ENCODE results near the gene B3GALT5. TPM values are rescaled to one million over a fixed set of nuclear protein-coding genes. Genes with fewer than 3 reads are reported as not detected.

Gene B3GALT5
- total RNA-seq, 1 experiment from 2014 or later, result 0.18 TPM

DNA sequence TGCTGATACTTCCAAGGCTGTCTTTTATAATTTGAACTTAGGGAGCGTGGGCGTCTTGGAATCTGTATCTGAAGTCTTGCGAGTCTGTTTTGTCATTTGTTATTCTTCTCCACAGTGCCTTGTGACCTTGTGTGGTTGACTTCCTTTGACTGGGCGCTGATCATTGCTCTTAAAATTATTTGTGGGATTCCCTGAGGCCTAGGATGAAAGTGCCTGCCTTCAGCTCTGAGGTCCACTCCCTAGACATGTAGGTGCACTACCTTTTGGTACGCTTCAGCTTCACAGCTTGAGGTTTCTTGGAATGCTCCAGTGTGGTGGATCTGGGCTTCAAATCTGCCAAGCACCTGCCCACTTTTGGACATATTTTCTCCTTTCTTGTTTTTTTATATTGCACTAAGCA is 82.0 kb downstream of the B3GALT5 start:
- Mint-ChIP-seq H3K9me3 (ENCODE audit: unreplicated experiment) (peaks cover 6% of the 10 kb centered on the region), H3K4me3 (ENCODE audit: unreplicated experiment) (no peak overlapping the region), H3K27me3 (ENCODE audit: insufficient read depth, unreplicated experiment) (peaks cover 10% of the 10 kb centered on the region), H3K4me1 (ENCODE audit: low read depth, unreplicated experiment) (no peaks in the 10 kb centered on the region), H3K27ac (ENCODE audit: unreplicated experiment) (no peak overlapping the region), H3K36me3 (ENCODE audit: insufficient read depth, unreplicated experiment) (no peaks in the 10 kb centered on the region)
- H3K4me3 ChIP-seq (ENCODE audit: low read depth, low read length), result no peak overlapping the region
- BruUV-seq (replicated peaks), result no TSS peak
- intact Hi-C loops (cut with micrococcal nuclease; ENCODE audit: unreplicated experiment), result no loop called here
- H3K36me3 ChIP-seq (ENCODE audit: control insufficient read depth, insufficient read depth, low read length), result no peaks in the 10 kb centered on the region
- no peaks in the 10 kb centered on the region for H3K9me3 ChIP-seq
- ChIA-PET CTCF (no interaction called here), POLR2A (no interaction called here)
- no peaks in the 10 kb centered on the region for H3K4me1 ChIP-seq
- H3K27me3 ChIP-seq (replicated peaks; ENCODE audit: control insufficient read depth, insufficient read depth, low read length), result no peaks in the 10 kb centered on the region
- no peak for DNase-seq
- TF ChIP-seq, protein P1, sequence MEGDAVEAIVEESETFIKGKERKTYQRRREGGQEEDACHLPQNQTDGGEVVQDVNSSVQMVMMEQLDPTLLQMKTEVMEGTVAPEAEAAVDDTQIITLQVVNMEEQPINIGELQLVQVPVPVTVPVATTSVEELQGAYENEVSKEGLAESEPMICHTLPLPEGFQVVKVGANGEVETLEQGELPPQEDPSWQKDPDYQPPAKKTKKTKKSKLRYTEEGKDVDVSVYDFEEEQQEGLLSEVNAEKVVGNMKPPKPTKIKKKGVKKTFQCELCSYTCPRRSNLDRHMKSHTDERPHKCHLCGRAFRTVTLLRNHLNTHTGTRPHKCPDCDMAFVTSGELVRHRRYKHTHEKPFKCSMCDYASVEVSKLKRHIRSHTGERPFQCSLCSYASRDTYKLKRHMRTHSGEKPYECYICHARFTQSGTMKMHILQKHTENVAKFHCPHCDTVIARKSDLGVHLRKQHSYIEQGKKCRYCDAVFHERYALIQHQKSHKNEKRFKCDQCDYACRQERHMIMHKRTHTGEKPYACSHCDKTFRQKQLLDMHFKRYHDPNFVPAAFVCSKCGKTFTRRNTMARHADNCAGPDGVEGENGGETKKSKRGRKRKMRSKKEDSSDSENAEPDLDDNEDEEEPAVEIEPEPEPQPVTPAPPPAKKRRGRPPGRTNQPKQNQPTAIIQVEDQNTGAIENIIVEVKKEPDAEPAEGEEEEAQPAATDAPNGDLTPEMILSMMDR (IDR thresholded peaks at IDR 0.05; ENCODE audit: insufficient read depth in 1 of 2, low read depth in 1 of 2, low read length in 1 of 2, severe bottlenecking in 1 of 2, unreplicated experiment in 1 of 2), result no peak

DNA sequence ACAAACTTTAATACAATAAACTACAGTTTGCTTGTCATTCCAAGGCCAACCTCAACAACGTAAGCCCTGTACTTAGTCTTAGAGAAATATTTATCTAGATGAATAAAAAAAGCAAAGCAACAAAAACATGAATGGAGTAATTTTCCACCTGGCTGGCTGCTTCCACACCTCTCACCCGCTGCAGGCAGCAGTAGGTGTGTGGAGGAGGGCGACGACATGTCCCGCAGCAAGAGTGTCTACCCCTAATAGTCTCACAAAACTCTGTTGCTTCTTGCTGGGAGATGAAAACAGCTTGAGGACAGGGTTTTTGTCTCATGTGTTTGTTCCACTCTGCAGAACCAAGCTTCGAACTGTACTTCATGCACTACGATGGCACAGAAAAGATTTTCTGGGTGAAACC is 83.5 kb downstream of the B3GALT5 start:
- Histone ChIP-seq H3K36me3 (ENCODE audit: control insufficient read depth, insufficient read depth, low read length) (no peaks in the 10 kb centered on the region), H3K9me3 (no peaks in the 10 kb centered on the region), H3K4me3 (ENCODE audit: low read depth, low read length) (no peak overlapping the region), H3K4me1 (no peaks in the 10 kb centered on the region), H3K27me3 (replicated peaks; ENCODE audit: control insufficient read depth, insufficient read depth, low read length) (no peaks in the 10 kb centered on the region)
- intact Hi-C loops (cut with micrococcal nuclease; ENCODE audit: unreplicated experiment), result no loop called here
- no peaks in the 10 kb centered on the region for H3K4me1 Mint-ChIP-seq (ENCODE audit: low read depth, unreplicated experiment)
- H3K27ac Mint-ChIP-seq (ENCODE audit: unreplicated experiment), result no peak overlapping the region
- H3K4me3 Mint-ChIP-seq (ENCODE audit: unreplicated experiment), result no peak overlapping the region
- POLR2A ChIA-PET, result no interaction called here
- peaks cover 12% of the 10 kb centered on the region for H3K27me3 Mint-ChIP-seq (ENCODE audit: insufficient read depth, unreplicated experiment)
- CTCF ChIA-PET, result no interaction called here
- DNase-seq, result no peak
- H3K36me3 Mint-ChIP-seq (ENCODE audit: insufficient read depth, unreplicated experiment), result no peaks in the 10 kb centered on the region
- TF ChIP-seq, protein P1 (IDR thresholded peaks at IDR 0.05; ENCODE audit: insufficient read depth in 1 of 2, low read depth in 1 of 2, low read length in 1 of 2, severe bottlenecking in 1 of 2, unreplicated experiment in 1 of 2), result no peak
- H3K9me3 Mint-ChIP-seq (ENCODE audit: unreplicated experiment), result no peaks in the 10 kb centered on the region
- no TSS peak for BruUV-seq (replicated peaks)

DNA sequence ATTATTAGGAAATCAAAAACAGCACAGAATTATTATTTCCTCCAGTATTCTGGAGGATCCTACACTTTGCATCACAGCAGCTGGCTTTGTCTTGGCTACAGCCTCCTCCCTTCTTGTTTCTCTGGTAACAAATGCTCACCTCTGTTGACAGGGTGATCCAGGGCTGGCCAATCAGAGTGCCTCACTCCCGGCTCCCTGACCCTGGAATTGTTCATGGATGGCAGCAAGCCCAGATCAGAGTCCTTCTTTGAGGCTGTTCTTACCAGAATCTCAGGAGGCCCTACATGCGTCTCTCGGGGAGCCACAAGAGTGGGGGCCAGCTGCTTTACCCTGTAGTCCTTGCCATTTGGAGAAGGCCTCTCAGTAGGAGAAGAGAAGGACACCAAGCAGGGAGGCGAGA is 83.9 kb downstream of the B3GALT5 start:
- CTCF ChIA-PET, result no interaction called here
- POLR2A ChIA-PET, result no interaction called here
- no peaks in the 10 kb centered on the region for H3K9me3 ChIP-seq
- no TSS peak for BruUV-seq (replicated peaks)
- Mint-ChIP-seq H3K9me3 (ENCODE audit: unreplicated experiment) (no peaks in the 10 kb centered on the region), H3K4me1 (ENCODE audit: low read depth, unreplicated experiment) (no peaks in the 10 kb centered on the region), H3K4me3 (ENCODE audit: unreplicated experiment) (no peak overlapping the region), H3K27me3 (ENCODE audit: insufficient read depth, unreplicated experiment) (peaks cover 12% of the 10 kb centered on the region), H3K27ac (ENCODE audit: unreplicated experiment) (no peak overlapping the region), H3K36me3 (ENCODE audit: insufficient read depth, unreplicated experiment) (no peaks in the 10 kb centered on the region)
- no peaks in the 10 kb centered on the region for H3K4me1 ChIP-seq
- intact Hi-C loops (cut with micrococcal nuclease; ENCODE audit: unreplicated experiment), result no loop called here
- DNase-seq, result no peak
- no peaks in the 10 kb centered on the region for H3K36me3 ChIP-seq (ENCODE audit: control insufficient read depth, insufficient read depth, low read length)
- no peaks in the 10 kb centered on the region for H3K27me3 ChIP-seq (replicated peaks; ENCODE audit: control insufficient read depth, insufficient read depth, low read length)
- no peak overlapping the region for H3K4me3 ChIP-seq (ENCODE audit: low read depth, low read length)
- TF ChIP-seq, protein P1 (IDR thresholded peaks at IDR 0.05; ENCODE audit: insufficient read depth in 1 of 2, low read depth in 1 of 2, low read length in 1 of 2, severe bottlenecking in 1 of 2, unreplicated experiment in 1 of 2), result no peak
